ENCODE results near the gene F2R.
"Not testable (repeated sequence)": the region's sequence is repeated elsewhere in the genome, so short reads cannot be mapped to it uniquely, and the experiment has no call there.

The F2R gene

GRCh38 chr5:76776391-76776790 lies 60.5 kb downstream of the F2R start:
- no peak for DNase-seq (ENCODE audit: low read depth)
- TF ChIP-seq CTCF (IDR thresholded peaks at IDR 0.05; ENCODE audit: low read depth, low read length) (no peak), POLR2A (IDR thresholded peaks at IDR 0.05; ENCODE audit: extremely low read depth, insufficient read length) (no peak), MAX (IDR thresholded peaks at IDR 0.05; ENCODE audit: low read depth, low read length) (no peak)

GRCh38 chr5:76780616-76781015 lies 64.7 kb downstream of the F2R start:
- not testable (repeated sequence) for H3K4me3 ChIP-seq (ENCODE audit: low read depth, low read length); DNase-seq (ENCODE audit: low read depth)

More at GRCh38 chr5:76776391-76776790, 60.5 kb downstream of the F2R start:
- H3K4me3 ChIP-seq (ENCODE audit: low read depth, low read length), result no peak overlapping the region

- no peak for DNase-seq (ENCODE audit: low read depth)
- TF ChIP-seq CTCF (IDR thresholded peaks at IDR 0.05; ENCODE audit: low read depth, low read length), result no peak
- TF ChIP-seq MAX (IDR thresholded peaks at IDR 0.05; ENCODE audit: low read depth, low read length), result no peak
- TF ChIP-seq POLR2A (IDR thresholded peaks at IDR 0.05; ENCODE audit: extremely low read depth, insufficient read length), result no peak
- no peak for TF ChIP-seq MYC (IDR thresholded peaks at IDR 0.05; ENCODE audit: low read depth, low read length)
- H3K4me3 ChIP-seq (ENCODE audit: low read depth, low read length), result no peak overlapping the region
These were observed 65.8 kb downstream of the F2R start for GRCh38 chr5:76781775-76782174.

- no peak for DNase-seq (ENCODE audit: low read depth)
- H3K4me3 ChIP-seq (ENCODE audit: low read depth, low read length), result no peak overlapping the region
- TF ChIP-seq CTCF (IDR thresholded peaks at IDR 0.05; ENCODE audit: low read depth, low read length) (no peak), POLR2A (IDR thresholded peaks at IDR 0.05; ENCODE audit: extremely low read depth, insufficient read length) (no peak), MYC (IDR thresholded peaks at IDR 0.05; ENCODE audit: low read depth, low read length) (no peak)
These were observed 66.5 kb downstream of the F2R start for GRCh38 chr5:76782444-76782843.

Measured in NB4 (cell line).